ENCODE results near the gene WDR33. TPM values are rescaled to one million over a fixed set of nuclear protein-coding genes. Genes with fewer than 3 reads are reported as not detected.

Gene WDR33
- total and polyA plus RNA-seq, 2 donors from 2014 or later = 19.8 to 60.2 TPM

- Histone ChIP-seq H3K36me3 (ENCODE audit: control insufficient read depth in 2 of 3, insufficient read depth in 3 of 3, low read length in 3 of 3) (peaks cover 6 to 26% (median 22%) of the 10 kb centered on the region in 3 donors), H3K9me3 (ENCODE audit: control insufficient read depth in 2 of 3, insufficient read depth in 1 of 3, low read length in 3 of 3) (no peaks in the 10 kb centered on the region), H3K27me3 (ENCODE audit: control insufficient read depth, insufficient read depth, low read length) (no peaks in the 10 kb centered on the region), H3K4me1 (ENCODE audit: control insufficient read depth in 2 of 3, insufficient read depth in 2 of 3, low read depth in 1 of 3, low read length in 3 of 3) (peaks cover 0 to 14% (median 9%) of the 10 kb centered on the region in 3 donors), H3K9ac (ENCODE audit: low read length in 3 of 3) (no peak overlapping the region), H3K4me3 (ENCODE audit: low read length in 3 of 3) (no peak overlapping the region), H3K27ac (ENCODE audit: low read depth in 2 of 2, low read length in 2 of 2) (no peak overlapping the region)
- FAIRE-seq (no peak), DNase-seq (no peak)
- no peak for TF ChIP-seq CTCF (IDR thresholded peaks at IDR 0.05; ENCODE audit: borderline replicate concordance, extremely low read depth, insufficient read depth)
- intact Hi-C loops (cut with DNase I) = no loop called here
These were observed 104.6 kb downstream of the WDR33 start for GRCh38 chr2:127706215-127706990.

GRCh38 chr2:127705391-127706065 is 105.4 kb downstream of the WDR33 start:
- H3K36me3 ChIP-seq (ENCODE audit: control insufficient read depth in 2 of 3, insufficient read depth in 3 of 3, low read length in 3 of 3) = peaks cover 6 to 26% (median 22%) of the 10 kb centered on the region in 3 donors
- no peaks in the 10 kb centered on the region for H3K9me3 ChIP-seq (ENCODE audit: control insufficient read depth in 2 of 3, insufficient read depth in 1 of 3, low read length in 3 of 3)
- H3K9ac ChIP-seq (ENCODE audit: low read length in 3 of 3) = no peak overlapping the region
- intact Hi-C loops (cut with DNase I) = no loop called here
- no peak for TF ChIP-seq CTCF (IDR thresholded peaks at IDR 0.05; ENCODE audit: borderline replicate concordance, extremely low read depth, insufficient read depth)
- H3K4me1 ChIP-seq (ENCODE audit: control insufficient read depth in 2 of 3, insufficient read depth in 2 of 3, low read depth in 1 of 3, low read length in 3 of 3) = peaks cover 0 to 14% (median 11%) of the 10 kb centered on the region in 3 donors
- no peak for DNase-seq
- H3K4me3 ChIP-seq (ENCODE audit: low read length in 3 of 3) = no peak overlapping the region
- H3K27me3 ChIP-seq (ENCODE audit: control insufficient read depth, insufficient read depth, low read length) = no peaks in the 10 kb centered on the region
- no peak overlapping the region for H3K27ac ChIP-seq (ENCODE audit: low read depth in 2 of 2, low read length in 2 of 2)
- no peak for FAIRE-seq

- Histone ChIP-seq H3K9me3 (ENCODE audit: control insufficient read depth in 2 of 3, insufficient read depth in 1 of 3, low read length in 3 of 3) (no peaks in the 10 kb centered on the region), H3K4me1 (ENCODE audit: control insufficient read depth in 2 of 3, insufficient read depth in 2 of 3, low read depth in 1 of 3, low read length in 3 of 3) (peaks cover 0 to 14% (median 14%) of the 10 kb centered on the region in 3 donors), H3K4me3 (ENCODE audit: low read length in 3 of 3) (no peak overlapping the region), H3K27me3 (ENCODE audit: control insufficient read depth, insufficient read depth, low read length) (no peaks in the 10 kb centered on the region), H3K27ac (ENCODE audit: low read depth in 2 of 2, low read length in 2 of 2) (no peak overlapping the region), H3K9ac (ENCODE audit: low read length in 3 of 3) (peak overlapping the region in 1 of 3 donors; percentile 27), H3K36me3 (ENCODE audit: control insufficient read depth in 2 of 3, insufficient read depth in 3 of 3, low read length in 3 of 3) (peaks cover 6 to 25% (median 22%) of the 10 kb centered on the region in 3 donors)
- no peak for DNase-seq
- FAIRE-seq = no peak
- intact Hi-C loops (cut with DNase I) = no loop called here
- TF ChIP-seq CTCF (IDR thresholded peaks at IDR 0.05; ENCODE audit: borderline replicate concordance, extremely low read depth, insufficient read depth) = no peak
These were observed 106.2 kb downstream of the WDR33 start for GRCh38 chr2:127704641-127705390.
